Progenitor cell of endocrine pancreas (in vitro differentiated cells): ENCODE measurements around the gene BATF2. TPM values are rescaled to one million over a fixed set of nuclear protein-coding genes. Genes with fewer than 3 reads are reported as not detected.
"Not testable (repeated sequence)": the region's sequence is repeated elsewhere in the genome, so short reads cannot be mapped to it uniquely, and the experiment has no call there.

ENCODE experiments used
- DNase-seq: peaks from one replicate; pipeline ENCODE4 v3.0.0; 2021; ENCODE audit warnings: low spot score; ENCODE audit not compliant: unreplicated experiment
- H3K27ac Mint-ChIP-seq: 2 replicates; pipeline ENCODE4 v1.8.0; 2021; ENCODE audit warnings: mild to moderate bottlenecking, moderate library complexity, mixed read lengths
- H3K27me3 Mint-ChIP-seq: 2 replicates; pipeline ENCODE4 v1.8.0; 2021; ENCODE audit warnings: mixed read lengths
- H3K36me3 Mint-ChIP-seq: 2 replicates; pipeline ENCODE4 v1.8.0; 2022; ENCODE audit warnings: mixed read lengths; ENCODE audit not compliant: insufficient read depth
- H3K4me1 Mint-ChIP-seq: 2 replicates; pipeline ENCODE4 v1.8.0; 2021; ENCODE audit warnings: low read depth, mixed read lengths
- H3K4me3 Mint-ChIP-seq: 2 replicates; pipeline ENCODE4 v1.8.0; 2021; ENCODE audit warnings: low read depth, mild to moderate bottlenecking, moderate library complexity, mixed read lengths
- H3K9me3 Mint-ChIP-seq: 2 replicates; pipeline ENCODE4 v1.8.0; 2021; ENCODE audit warnings: low read depth, mixed read lengths
- CTCF ChIP-seq: fragments of 200-600 bp; sonication (generic); IDR thresholded peaks from one replicate; pipeline ENCODE4 v1.5.0; 2021; ENCODE audit warnings: antibody characterized with exemption, mild to moderate bottlenecking; ENCODE audit not compliant: unreplicated experiment
- total RNA-seq: library from RNA; stranded (reverse); gene quantifications from 2 replicates; pipeline ENCODE4 v1.2.1, GENCODE V29; 2021

Gene BATF2
- total RNA-seq, 1 donor from 2014 or later, result 0.53 TPM

DNA sequence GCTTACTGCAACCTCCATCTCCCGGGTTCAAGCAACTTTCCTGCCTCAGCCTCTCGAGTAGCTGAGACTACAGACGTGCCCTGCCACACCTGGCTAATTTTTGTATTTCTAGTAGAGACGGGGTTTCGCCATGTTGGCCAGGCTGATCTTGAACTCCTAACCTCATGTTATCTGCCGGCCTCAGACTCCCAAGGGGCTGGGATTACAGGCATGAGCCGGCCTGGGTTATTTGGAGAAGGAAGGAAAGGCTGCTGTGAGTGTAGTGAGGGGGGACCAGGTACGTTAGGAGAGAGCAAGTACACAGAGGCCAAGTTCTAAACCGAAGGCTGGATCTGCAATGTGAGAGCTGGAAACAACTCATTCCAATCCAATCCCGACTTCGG lies 453 bp downstream of the BATF2 start:
- H3K27me3 Mint-ChIP-seq, result no peaks in the 10 kb centered on the region
- DNase-seq, result no peak
- no peaks in the 10 kb centered on the region for H3K9me3 Mint-ChIP-seq
- H3K36me3 Mint-ChIP-seq, result no peaks in the 10 kb centered on the region
- TF ChIP-seq CTCF, result no peak
- peaks cover 13% of the 10 kb centered on the region for H3K4me1 Mint-ChIP-seq
- H3K27ac Mint-ChIP-seq, result peak overlapping the region; percentile 47
- H3K4me3 Mint-ChIP-seq, result no peak overlapping the region

DNA sequence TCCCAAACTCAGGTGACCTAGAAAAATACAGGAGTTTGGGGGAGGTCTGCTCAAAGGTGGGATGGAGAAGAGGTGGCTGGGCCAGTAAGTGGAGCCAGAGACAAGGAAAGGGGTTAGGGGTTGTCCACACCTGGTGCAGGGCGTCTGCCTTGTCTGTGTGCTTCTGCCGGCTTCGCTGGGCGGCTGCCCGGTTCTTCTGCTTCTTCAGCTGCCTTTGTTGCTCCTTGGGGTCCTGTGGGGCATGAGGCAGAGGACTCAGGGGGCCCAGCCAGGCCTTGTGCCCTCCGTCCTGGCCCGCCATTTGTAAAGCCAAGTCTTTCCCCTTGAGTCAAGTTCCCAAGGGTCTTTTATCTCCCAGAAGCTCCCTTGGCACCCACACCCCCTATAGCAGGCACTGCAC lies 2.5 kb downstream of the BATF2 start:
- H3K27me3 Mint-ChIP-seq, result no peaks in the 10 kb centered on the region

DNA sequence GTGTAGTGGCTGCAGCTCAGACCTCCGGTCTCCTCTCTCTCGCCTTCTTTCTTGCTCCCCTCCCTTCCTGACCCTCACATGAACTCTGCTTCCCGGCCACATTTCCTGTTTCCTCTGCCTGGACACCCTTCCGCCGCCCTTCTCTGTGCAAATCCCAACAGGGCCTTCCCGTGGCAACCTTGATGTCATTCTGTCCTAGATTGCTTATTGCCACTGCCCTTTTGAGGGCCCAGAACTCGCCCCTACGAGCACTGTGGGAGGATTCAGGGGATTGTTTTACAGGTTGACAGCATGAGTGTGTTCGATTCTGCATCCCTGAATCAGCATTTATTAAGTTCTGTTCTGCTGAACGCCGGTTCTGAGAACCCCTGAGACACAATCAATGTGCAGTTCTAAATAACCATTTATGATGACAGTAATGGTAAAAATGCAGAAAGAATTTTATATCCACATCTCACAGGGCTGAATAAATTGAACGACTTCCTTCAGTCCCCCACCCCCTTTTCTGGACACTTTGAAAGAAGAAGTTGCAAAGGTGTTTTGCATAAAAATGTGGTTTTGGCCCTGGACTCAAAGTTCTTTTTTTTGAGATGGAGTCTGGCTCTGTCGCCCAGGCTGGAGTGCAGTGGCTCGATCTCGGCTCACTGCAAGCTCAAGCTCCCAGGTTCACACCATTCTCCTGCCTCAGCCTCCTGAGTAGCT lies 6.4 kb downstream of the BATF2 start:
- H3K27me3 Mint-ChIP-seq, result no peaks in the 10 kb centered on the region
- H3K9me3 Mint-ChIP-seq, result no peaks in the 10 kb centered on the region
- TF ChIP-seq CTCF, result no peak
- H3K36me3 Mint-ChIP-seq, result no peaks in the 10 kb centered on the region
- H3K27ac Mint-ChIP-seq, result peak overlapping the region; percentile 68
- no peak overlapping the region for H3K4me3 Mint-ChIP-seq
- DNase-seq, result no peak
- peaks cover 5% of the 10 kb centered on the region for H3K4me1 Mint-ChIP-seq

More for the DNA sequence above, 2.5 kb downstream of the BATF2 start:
- no peak for DNase-seq
- Mint-ChIP-seq H3K27ac (no peak overlapping the region), H3K4me3 (no peak overlapping the region), H3K4me1 (peaks cover 17% of the 10 kb centered on the region), H3K36me3 (no peaks in the 10 kb centered on the region), H3K9me3 (no peaks in the 10 kb centered on the region)
- no peak for TF ChIP-seq CTCF

GRCh38 chr11:64989416-64989815 lies 7.4 kb downstream of the BATF2 start:
- no peak overlapping the region for H3K4me3 Mint-ChIP-seq
- peaks cover 5% of the 10 kb centered on the region for H3K4me1 Mint-ChIP-seq
- no peaks in the 10 kb centered on the region for H3K36me3 Mint-ChIP-seq
- H3K9me3 Mint-ChIP-seq, result no peaks in the 10 kb centered on the region
- no peak for TF ChIP-seq CTCF
- H3K27ac Mint-ChIP-seq, result no peak overlapping the region
- H3K27me3 Mint-ChIP-seq, result peaks cover 3% of the 10 kb centered on the region
- no peak for DNase-seq

DNA sequence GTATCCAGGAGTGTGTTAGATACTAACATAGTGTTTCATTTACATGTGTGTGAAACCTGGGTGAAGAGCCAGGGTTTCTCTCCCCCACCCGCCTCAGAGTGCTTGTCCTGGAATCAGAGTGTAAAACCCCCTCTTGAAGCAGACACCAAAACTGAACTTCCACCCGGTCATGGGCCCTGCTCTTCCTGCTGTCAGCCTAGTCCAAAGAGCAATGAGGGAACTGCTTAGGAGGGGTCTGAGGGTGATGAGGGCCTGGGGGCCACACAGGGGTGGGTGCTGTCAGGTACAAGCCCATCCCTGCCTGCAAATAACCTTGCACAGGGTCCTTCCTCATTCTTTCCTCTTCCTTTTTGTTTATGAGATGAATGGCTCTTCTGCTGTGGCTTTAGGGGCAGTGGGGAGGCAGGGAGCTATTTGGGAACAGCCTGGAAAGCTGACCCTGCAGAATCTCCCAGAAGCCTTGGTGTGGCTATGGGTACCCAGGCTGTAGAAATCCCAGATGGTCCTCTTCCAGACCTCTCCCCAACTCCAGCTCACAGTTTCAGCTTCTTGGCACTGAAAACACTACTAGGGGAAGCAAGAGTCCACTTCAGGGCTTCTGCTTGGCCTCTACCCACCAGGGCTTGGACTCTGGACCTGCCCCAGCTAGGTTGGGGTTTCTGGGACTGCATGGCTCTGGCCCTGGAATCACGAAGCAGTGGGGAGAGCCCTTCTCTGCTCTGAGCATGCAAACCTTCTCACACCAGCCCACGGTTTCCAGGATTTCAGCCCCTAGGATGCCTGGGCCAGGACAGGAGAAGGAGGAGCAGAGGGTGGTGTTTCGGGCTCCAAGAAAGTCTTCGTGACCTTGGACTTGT lies 8.5 kb downstream of the BATF2 start:
- Mint-ChIP-seq H3K36me3 (no peaks in the 10 kb centered on the region), H3K27ac (no peak overlapping the region), H3K9me3 (no peaks in the 10 kb centered on the region), H3K4me3 (no peak overlapping the region), H3K27me3 (peaks cover 3% of the 10 kb centered on the region), H3K4me1 (peaks cover 5% of the 10 kb centered on the region)
- DNase-seq, result no peak
- TF ChIP-seq CTCF, result no peak

- H3K27ac Mint-ChIP-seq, H3K4me1 Mint-ChIP-seq, H3K4me3 Mint-ChIP-seq, DNase-seq, H3K9me3 Mint-ChIP-seq, H3K36me3 Mint-ChIP-seq: not testable (repeated sequence)
- peaks cover 21% of the 10 kb centered on the region for H3K27me3 Mint-ChIP-seq
Measured at GRCh38 chr11:64983339-64983738, 13.4 kb downstream of the BATF2 start.
